Forelimb muscle (tissue), 1 donor: ENCODE measurements around the gene ATP11A. TPM values are rescaled to one million over a fixed set of nuclear protein-coding genes. Genes with fewer than 3 reads are reported as not detected.
"Not testable (repeated sequence)": the region's sequence is repeated elsewhere in the genome, so short reads cannot be mapped to it uniquely, and the experiment has no call there.

Experiments
- DNase-seq: peaks from one replicate; pipeline ENCODE4 v3.0.0-alpha.2; 2013; ENCODE audit warnings: low read depth
- polyA plus RNA-seq: library from polyadenylated mRNA; unstranded; fragments of 120-200 nt; gene quantifications from one replicate; pipeline ENCODE4 v1.2.1, GENCODE V29; 2013; ENCODE audit not compliant: insufficient read length

The ATP11A gene
- polyA plus RNA-seq, 1 donor, result 22.0 TPM

DNA sequence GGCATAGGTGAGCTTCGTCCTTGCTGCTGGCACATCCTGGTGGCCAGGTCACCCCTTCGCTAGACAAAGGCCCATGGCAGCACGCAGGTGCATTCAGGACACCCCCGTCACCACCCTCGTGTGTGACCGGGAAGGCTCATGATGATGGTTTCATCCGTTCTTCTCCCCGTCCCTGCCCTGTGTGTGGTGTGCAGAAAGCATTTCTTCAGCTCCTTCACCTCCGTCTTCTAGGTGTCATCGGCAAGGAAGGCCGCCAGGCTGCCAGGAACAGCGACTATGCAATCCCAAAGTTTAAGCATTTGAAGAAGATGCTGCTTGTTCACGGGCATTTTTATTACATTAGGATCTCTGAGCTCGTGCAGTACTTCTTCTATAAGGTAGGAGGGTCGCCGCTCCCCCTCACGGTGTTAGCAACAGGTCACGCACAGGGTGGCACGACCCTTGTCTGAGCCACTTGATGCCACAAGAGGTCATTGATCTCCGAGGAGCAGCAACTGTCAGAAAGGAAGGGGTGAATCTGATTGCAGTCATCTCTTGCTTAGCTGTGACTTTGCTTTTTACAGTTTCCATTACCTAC is 168.2 kb downstream of the ATP11A start:
- DNase-seq, result no peak

DNA sequence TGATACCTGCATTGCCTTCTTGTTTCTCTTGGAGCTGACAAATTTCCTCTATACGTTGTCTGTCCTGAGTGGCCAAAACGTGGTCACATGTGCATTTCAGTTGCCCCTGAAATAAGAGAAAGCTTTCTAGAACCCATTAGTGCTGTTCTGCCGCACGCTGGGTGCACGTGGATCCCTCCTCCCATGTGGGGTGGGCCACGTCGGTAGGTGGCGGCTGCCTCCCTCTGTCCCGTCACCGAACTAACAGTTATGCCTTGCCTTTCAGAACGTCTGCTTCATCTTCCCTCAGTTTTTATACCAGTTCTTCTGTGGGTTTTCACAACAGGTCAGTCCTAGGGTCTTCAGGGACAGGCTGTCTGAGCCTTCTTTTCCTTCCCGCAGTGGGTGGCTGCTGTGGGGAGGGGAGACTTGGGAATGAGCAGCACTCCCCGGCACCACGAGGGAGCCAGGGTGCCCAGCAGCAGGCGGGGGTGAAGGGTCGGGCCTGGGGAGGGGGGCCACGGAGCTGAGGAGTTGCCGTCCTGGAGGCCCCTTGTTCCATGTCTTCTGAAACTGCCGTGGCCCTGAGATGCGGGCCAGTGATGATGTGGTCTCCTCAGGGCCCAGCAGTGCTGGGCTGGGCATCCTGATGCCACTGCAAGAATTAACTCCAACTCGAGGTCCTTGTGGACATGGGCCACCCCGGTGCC is 169.4 kb downstream of the ATP11A start:
- no peak for DNase-seq

DNA sequence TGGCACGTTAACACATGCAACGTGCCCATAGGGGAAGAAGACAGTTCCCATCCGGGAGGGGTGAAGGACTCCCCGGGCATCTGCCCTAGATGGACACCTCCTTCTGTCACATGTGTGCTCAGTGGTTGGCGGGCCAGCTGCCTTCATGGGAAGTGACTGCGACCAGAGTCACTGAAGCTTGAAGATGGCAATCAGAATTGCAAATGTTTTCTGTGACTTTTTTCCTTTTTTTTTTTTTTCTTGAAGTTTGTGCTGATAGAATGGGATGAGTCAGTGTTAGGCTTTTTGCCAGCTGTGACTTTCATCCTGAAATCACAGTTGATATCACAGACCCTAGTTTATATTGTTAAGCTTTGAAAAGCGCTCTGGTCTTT is 170.0 kb downstream of the ATP11A start:
- no peak for DNase-seq

DNA sequence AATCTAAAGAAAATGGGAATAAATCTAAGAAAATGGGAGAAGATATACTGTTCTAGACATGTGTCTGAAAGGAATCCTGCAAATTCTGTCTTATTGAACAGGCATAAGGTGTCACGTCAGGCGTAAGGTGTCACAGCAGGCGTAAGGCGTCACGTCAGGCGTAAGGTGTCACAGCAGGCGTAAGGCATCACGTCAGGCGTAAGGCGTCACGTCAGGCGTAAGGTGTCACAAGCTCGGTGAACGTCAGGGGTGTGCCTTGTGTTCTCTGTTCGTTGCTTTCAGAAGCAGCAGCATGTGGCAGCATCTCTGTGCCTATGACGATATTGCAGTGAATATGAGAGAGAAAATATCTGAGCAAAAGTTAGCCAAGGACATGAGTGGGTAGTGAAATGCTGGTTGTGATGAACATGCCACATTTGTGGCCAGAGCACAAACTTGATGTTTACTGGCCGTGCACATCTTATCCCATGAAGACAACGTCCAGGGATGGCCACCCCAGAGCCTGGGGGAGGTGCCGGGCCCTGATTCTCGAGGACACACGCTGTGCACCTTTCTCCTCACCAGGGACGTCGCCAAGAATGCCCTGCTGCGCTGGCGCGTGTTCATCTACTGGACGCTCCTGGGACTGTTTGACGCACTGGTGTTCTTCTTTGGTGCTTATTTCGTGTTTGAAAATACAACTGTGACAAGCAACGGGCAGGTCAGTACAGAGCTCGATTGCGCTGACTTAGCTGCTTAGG is 172.2 kb downstream of the ATP11A start:
- no peak for DNase-seq

DNA sequence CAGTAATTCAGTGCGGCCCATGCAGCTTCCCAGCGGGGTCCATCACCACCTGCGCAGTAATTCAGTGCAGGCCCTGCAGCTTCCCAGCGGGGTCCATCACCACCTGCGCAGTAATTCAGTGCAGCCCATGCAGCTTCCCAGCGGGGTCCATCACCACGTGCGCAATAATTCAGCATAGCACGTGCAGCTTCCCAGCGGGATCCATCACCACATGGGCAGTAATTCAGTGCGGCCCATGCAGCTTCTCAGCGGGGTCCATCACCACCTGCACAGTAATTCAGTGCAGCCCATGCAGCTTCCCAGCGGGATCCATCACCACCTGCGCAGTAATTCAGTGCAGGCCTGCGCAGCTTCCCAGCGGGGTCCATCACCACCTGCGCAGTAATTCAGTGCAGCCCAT is 173.5 kb downstream of the ATP11A start:
- DNase-seq, result not testable (repeated sequence)

DNA sequence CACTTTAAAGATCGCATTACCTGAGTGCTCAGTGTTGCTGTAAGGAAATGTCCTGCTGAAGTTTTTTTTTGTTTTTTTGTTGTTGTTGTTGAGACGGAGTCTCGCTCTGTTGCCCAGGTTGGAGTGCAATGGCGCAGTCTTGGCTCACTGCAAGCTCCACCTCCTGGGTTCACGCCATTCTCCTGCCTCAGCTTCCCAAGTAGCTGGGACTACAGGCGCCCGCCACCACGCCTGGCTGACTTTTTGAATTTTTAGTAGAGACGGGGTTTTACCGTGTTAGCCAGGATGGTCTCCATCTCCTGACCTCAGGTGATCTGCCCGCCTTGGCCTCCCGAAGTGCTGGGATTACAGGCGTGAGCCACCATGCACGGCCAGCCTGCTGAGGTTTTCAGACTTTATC is 175.6 kb downstream of the ATP11A start:
- not testable (repeated sequence) for DNase-seq

DNA sequence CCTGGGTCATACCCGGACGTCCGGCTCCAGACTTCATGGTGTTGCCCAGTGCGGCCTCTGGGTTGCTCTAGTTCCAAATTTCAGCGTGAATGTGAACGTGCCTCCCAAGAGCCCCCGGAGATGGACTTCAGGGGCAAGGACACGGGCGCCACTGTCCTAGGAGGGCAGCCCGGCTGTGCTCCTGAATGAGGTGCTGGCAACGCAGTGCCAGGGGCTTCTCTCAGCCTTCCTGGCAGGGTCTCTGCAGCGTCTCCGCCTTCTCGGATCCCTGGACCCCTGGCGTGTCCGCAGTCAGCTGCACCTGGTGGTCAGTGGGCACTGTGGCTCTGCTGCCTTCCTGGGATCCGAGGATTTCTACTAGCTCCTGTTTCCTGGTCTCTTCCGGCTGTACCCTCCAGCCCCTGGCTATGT is 177.5 kb downstream of the ATP11A start:
- no peak for DNase-seq

DNA sequence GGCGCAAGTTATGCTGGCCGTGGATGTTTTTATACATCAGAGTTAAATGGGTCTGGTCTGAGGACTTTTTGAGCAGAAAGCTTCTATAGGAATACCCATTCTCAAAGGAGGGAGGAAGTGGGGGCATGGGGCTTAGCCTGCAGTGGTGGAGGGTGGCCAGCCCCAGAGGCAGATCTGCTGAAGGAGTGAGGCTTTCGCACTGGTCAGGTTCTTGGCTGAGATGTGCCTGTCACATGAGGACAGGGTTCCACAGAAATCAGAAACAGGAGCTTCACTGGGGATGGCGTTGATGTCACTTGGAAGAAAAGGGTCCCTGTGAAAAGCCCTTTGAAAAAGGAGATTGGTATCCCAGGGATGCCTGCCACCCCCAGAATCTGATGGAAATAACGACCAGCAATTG is 178.5 kb downstream of the ATP11A start:
- no peak for DNase-seq

DNA sequence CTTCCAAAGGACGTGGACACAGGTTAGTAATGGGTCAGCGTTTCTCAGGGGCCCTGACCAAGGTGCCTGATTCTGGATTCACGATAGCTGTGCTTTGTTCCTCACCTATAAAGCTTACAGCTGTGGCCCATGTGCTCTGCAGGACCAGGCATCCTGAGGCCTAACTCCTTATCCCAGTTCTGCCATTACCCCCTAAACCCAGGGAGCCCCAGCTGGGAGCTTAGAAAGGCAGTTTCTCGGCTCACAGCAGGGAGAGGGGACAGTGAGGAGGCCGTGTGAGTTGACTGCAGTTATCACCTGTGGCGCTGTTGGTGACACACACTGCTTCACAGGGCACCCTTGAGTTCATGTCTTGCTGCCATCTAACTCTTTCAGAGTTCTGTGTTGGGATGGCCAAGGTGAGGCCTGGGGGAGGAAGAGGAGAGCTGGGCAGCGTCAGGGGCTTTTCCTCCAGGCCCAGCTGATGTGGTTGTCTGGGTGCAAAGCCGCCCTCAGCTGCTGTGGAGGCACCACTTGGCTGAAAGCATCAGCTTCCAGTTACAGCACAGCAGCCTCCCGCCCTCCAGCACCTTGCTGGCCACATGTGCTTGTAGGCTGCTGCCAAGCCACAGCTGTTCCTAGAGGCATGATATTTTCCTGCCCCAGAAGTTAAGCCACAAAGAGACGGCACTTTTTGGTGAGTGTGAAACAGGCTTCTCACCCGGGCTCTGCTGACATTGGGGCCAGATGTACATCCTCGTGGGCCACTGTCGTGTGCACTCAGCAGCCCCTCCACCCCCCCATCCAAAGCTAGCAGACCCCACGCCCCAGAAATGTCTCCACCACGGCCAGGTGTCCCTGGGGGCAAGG is 179.6 kb downstream of the ATP11A start:
- DNase-seq, result no peak

DNA sequence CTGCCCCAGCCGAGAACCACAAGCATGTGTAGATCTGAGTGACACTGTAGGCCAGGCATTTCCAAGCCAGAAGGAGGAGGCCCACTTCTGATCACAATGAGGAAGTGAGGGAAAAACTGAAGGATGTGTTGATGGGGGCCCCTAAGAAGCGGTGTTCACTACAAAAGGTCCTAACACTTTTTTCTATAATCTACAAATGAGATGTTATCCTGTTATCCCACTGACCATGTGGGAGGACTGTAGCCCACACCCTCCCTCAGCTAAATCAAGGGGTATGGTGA is 180.2 kb downstream of the ATP11A start:
- DNase-seq, result no peak

DNA sequence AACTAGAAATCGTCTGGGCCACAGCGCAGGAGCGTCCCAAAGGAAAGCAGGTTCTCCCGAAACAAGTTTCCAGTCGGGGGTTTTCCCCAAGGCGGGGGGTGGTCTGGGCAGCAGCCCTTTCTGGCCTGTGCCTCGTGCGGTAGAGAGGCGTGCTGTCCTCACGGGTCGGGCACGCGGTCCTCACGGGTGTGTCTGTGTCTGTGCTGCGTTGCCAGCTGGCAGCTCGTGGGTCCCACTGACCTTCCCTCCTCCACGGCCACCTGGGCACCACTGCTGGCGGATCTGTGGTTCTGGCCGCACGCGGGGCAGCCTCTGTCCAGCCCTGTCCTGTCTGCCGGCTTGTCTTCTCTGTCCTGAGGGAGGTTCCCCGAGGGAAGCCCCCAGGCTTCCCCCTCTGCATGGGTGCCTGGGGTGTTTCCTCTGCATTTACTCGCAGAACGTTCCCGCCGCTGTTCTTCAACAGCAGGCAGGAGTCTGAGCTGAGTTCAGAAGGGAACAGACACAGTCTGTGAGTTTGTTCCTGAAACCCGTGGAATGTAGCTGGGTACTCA is 181.0 kb downstream of the ATP11A start:
- DNase-seq, result no peak

DNA sequence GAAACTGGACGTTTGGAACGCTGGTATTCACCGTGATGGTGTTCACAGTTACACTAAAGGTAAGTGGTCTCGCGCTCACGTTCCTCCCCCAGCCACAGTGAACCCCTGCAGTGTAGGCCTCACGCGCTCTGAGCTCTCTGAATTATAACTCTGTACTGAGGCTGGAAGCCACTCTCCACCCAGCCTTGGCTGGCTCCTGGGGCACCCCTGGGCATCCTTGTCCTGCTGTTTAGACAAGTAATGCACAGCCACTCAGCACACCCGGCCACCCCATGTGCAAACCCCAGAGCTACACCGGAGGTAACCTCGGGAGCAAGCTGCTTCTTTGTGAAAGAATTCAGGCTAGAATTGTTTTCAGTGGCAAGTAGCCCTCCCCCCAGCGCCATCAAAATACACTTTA is 181.9 kb downstream of the ATP11A start:
- DNase-seq, result no peak

DNA sequence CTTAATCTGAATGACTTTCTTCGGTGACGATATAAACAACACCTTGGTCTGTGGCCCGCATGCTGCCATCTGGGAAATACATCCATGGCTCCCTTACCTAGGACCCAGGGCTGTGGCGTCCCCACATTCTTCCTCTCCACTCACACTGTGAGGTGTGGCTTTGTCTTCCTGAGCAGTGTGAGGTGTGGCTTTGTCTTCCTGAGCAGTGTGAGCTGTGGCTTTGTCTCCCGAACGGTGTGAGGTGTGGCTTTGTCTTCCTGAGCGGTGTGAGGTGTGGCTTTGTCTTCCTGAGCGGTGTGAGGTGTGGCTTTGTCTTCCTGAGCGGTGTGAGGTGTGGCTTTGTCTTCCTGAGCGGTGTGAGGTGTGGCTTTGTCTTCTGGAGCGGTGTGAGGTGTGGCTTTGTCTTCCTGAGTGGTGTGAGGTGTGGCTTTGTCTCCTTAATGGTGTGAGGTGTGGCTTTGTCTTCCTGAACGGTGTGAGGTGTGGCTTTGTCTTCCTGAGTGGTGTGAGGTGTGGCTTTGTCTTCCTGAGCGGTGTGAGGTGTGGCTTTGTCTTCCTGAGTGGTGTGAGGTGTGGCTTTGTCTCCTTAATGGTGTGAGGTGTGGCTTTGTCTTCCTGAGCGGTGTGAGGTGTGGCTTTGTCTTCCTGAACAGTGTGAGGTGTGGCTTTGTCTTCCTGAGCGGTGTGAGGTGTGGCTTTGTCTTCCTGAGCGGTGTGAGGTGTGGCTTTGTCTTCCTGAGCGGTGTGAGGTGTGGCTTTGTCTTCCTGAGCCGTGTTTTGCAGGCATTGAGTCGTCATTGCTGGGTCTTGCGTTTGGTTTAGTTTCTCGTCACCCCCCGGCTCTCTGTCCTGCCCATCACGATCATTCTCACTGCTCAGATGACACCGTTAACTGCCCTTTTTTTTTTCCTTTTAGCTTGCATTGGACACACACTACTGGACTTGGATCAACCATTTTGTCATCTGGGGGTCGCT is 183.1 kb downstream of the ATP11A start:
- not testable (repeated sequence) for DNase-seq

DNA sequence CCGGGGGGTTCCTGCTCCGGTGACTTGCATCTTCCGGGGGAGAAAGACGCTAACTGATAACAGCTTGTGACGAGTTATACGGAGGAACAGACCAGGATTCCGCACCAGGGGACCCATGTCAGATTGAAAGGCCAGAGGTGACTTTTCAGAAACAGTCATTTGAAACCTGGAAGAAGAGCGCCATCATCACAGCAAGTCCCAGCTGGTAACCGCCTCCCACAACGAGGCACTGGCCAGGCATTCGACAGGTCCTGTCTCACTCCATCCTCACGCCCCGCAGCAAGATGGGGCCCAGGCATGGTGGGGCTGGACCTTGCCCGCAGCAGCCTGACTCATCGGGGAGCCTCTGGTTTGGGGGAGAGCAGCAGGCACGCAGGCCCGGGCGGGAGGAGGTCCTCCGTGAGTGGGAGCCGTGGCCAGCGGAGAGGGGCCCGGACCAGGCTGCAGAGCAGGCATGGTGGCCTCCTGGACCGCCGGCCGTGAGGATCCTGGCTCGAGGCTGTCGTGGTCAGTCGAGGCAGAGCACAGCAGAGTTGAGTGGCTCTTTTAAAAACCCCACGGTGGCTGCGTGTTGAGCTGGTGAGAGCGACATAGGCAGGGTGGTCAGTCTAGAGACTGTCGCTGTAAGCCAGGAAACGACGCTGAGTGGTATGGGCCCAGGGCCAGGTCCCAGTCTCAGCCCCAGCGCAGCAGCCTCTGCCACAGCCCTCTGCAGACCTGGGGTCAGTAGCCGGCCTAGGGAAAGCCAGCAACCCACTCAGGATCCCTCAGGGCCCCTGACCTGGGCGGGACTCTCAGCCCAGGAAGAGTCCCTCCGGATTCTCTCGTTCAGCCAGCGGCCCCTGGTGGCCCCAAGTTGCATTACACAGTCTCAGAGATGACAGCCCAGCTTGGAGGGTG is 184.3 kb downstream of the ATP11A start:
- no peak for DNase-seq

DNA sequence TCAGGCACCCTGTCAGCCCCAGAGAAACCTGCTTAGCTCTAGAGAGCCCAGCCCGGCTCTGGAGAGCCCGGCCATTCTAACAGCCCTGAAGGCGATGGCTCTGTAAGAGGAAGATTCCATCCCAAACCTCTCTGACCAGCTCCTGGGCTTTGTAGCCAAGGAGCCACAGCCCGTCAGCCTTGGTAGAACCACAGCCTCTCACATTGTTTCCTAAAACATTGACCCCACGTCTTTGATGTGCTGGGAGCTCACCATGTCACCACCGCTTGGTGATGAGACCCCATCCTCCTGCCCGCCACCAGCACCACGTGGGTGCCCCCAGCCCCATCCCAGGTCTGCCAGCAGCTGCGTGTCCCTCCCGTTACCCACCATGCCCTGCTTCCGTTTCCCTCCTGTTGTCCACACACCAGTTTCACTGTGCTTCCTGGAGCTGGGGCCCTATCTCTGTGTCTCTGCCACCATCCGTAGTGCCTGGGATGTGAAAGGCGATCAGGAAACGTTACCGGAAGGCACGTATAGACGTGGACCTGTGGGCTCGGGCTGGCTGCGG is 185.0 kb downstream of the ATP11A start:
- DNase-seq, result no peak

DNA sequence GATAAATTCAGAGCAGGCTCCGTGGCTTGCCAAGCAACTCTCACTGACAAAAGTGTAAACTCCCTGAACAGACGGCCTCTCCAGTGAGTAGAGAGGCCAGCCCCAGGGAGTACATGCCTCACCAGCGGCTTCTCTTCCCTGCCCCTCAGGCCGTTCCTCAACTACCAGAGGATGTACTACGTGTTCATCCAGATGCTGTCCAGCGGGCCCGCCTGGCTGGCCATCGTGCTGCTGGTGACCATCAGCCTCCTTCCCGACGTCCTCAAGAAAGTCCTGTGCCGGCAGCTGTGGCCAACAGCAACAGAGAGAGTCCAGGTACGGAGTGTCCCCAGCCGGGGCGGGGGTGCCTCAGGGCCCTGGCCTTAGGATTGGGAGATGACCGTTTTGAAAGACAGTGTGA is 185.8 kb downstream of the ATP11A start:
- no peak for DNase-seq

DNA sequence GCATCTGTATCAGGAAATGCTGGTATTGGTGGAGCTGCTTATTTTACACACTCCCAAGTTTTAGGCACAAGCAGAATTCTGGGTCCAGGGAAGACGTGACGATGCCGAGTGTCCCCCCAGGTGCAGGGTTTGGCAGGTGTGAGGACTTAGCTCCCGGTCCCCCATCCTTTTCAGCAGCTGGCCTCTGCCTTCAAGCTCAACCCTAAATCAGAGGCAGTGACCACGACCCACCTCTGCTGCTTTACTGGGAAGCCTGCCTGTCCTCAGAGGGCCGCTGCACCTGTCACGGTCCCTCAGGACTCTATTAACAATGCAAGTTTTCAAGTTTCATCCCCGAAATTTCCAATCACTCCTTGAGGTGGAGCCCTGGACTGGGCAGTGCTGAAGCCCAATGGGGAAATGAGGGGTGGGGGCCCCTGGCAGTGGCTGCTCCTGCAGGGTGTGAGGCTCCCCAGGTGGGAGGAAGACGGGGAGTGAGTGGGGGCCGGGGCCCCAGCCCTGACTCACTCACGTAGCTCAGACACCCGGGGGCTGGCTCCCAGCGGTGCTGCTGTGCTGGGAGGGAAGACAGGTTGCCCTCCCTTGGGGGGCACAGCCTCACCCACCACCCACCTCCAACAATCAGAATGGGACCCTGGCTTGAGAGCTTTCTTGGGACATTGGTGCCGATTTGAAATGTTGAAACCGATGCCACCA is 186.6 kb downstream of the ATP11A start:
- no peak for DNase-seq

DNA sequence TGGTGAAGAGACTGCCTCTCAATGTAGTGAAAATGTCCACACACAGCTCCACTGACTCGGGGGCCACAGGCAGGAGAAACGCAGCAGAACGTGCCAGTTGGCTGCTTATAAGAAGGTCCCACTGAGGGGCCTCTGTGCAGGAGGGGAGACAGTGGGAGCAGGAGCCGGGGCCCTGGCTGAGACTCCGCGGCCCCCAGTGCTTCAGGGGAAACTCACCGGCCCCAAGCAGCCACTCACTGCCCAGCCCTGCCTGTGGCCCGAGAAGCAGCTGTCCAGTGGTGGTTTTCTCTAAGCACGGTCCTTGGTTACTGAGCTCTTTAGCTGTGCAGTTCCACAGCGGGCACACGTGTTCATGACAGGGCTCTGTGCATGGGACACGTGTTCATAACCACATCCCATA is 187.2 kb downstream of the ATP11A start:
- no peak for DNase-seq

DNA sequence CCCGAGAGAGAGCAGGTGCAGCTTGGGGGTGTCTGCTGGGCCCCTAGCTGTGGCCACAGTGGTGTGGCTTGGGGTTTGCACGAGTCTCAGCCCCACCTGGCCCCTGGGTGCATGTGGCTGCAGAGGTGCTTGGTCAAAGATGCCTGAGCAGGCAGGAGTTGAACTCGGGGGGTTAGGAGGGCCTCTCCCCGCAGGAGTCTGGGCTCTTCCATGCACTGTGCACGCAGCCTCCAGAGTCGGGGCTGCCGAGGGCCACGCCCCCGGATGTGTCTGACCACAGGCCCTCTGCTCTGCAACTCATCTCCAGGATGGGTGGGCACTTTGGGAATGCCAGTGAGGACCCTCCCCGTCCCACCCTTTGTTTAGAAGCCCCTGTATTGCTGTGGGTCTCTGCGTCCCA is 187.7 kb downstream of the ATP11A start:
- DNase-seq, result no peak
